Measurements from ENCODE around the gene MAMSTR.
A peak's percentile ranks its signal among the peaks of the same experiment; 100 is the strongest.

The MAMSTR gene

DNA sequence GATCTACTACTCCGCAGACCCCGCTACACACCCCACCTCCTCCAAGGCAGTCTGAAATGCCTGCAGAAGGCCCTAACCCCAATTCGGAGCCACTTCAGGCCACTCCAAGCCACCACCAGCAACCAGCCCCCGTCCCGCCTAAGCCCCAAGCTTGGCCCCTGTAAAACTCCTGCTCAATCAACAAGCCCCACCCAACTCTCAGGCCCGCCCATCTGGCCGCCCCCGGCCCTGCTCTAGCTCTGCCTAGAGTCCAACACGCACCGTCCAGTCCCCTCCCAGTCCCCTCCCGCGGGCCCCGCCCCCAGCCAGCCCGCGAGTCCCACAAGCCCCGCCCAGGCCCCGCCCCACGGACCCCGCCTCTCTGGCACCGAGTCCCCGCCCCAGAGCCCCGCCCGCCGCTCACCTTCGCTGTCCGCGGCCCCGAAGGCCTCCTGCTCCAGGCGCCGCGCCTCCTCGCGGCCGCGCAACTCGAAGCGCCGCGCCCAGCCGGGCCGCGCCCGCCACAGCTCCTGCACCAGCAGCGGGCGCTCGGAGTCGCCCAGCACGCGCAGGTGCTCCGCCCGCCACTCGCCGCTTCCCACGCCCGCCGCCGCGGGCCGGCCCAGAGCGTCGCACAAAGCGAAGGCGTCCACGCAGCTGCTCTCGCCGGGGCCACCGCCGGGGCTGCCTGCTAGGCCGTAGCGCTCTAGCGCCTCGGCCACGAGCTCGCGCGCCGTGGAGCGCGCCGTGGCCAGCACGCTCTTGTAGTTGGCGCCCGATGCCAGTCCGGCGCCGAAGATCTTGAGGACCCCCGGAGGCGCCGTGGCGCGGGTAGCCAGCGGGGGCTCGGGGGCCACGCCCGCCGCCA, 19.3 kb upstream of the MAMSTR start:
- Histone ChIP-seq H3K9ac (ENCODE audit: low read depth, low read length) (peak overlapping the region; percentile 68), H3K9me3 (ENCODE audit: control insufficient read depth, insufficient read depth, low read length) (no peaks in the 10 kb centered on the region), H3K36me3 (ENCODE audit: insufficient read depth, low read length) (no peaks in the 10 kb centered on the region), H3K4me1 (ENCODE audit: insufficient read depth, low read length) (peaks cover 9% of the 10 kb centered on the region; the same call in 1 of the 2 replicates)

GRCh38 chr19:48737360-48737998, 18.0 kb upstream of the MAMSTR start:
- H3K9ac ChIP-seq (ENCODE audit: low read depth, low read length), result peak overlapping the region; percentile 32; the same call in 1 of the 2 replicates
- H3K36me3 ChIP-seq (ENCODE audit: insufficient read depth, low read length), result no peaks in the 10 kb centered on the region
- H3K9me3 ChIP-seq (ENCODE audit: control insufficient read depth, insufficient read depth, low read length), result no peaks in the 10 kb centered on the region
- H3K4me1 ChIP-seq (ENCODE audit: insufficient read depth, low read length), result peaks cover 9% of the 10 kb centered on the region; the same call in 1 of the 2 replicates

DNA sequence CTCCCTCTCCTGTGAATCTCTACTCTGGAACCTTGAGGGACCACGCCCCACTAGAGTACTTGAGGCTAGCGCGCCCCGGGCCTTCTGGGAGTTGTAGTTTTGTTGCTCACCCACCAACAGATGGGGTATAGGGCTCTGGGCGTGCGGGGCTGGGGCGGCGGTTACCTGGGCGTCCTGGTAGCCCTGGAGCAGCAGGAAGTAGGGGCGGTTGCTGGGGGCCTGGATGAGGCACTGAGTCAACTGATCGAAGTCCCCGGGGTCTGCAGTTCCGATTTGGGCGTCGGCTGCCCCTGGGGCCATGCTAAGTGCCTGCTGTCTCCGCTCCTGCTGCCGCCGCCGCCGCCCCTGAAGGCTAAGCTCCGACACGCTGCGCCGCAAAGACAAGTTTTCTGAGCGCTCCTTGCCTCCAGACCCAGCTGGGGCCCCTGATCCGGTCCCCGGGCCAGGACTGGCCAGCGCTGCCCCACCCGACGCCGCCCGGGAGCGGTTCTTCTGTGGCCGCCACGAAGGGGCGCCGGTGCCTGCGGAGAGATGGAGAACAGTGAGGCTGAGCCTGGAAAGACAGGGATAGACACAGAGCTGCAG, 15.6 kb upstream of the MAMSTR start:
- Histone ChIP-seq H3K36me3 (ENCODE audit: insufficient read depth, low read length) (no peaks in the 10 kb centered on the region), H3K9me3 (ENCODE audit: control insufficient read depth, insufficient read depth, low read length) (no peaks in the 10 kb centered on the region), H3K9ac (ENCODE audit: low read depth, low read length) (peak overlapping the region; percentile 63), H3K4me1 (ENCODE audit: insufficient read depth, low read length) (peaks cover 3% of the 10 kb centered on the region; the same call in 1 of the 2 replicates)

- Histone ChIP-seq H3K36me3 (ENCODE audit: insufficient read depth, low read length) (no peaks in the 10 kb centered on the region), H3K9ac (ENCODE audit: low read depth, low read length) (peak overlapping the region; percentile 63; the same call in 1 of the 2 replicates), H3K9me3 (ENCODE audit: control insufficient read depth, insufficient read depth, low read length) (no peaks in the 10 kb centered on the region), H3K4me1 (ENCODE audit: insufficient read depth, low read length) (no peaks in the 10 kb centered on the region; the same call in 1 of the 2 replicates)
These were observed 15.1 kb upstream of the MAMSTR start for GRCh38 chr19:48734625-48735024.

DNA sequence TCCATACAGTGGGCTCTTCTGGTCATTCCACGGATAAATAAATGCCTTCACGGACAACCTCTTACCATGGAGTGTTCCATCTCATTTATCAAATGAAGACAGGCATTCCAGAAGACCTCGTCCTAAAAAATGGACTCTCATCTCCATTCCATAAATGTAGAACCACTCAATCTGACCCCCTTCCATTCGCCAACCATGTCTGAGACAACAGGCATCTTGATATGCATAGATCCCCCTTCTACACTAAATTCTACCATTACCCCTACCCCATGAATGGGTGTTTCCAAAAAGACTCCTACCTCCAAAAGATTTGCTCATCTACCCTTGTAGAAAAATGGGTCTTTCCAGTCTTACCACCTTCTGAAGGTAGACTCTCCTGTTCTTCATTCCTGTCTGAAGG, 11.9 kb upstream of the MAMSTR start:
- H3K36me3 ChIP-seq (ENCODE audit: insufficient read depth, low read length), result no peaks in the 10 kb centered on the region
- no peaks in the 10 kb centered on the region for H3K9me3 ChIP-seq (ENCODE audit: control insufficient read depth, insufficient read depth, low read length)
- no peak overlapping the region for H3K9ac ChIP-seq (ENCODE audit: low read depth, low read length)
- H3K4me1 ChIP-seq (ENCODE audit: insufficient read depth, low read length), result no peaks in the 10 kb centered on the region; the same call in 1 of the 2 replicates

DNA sequence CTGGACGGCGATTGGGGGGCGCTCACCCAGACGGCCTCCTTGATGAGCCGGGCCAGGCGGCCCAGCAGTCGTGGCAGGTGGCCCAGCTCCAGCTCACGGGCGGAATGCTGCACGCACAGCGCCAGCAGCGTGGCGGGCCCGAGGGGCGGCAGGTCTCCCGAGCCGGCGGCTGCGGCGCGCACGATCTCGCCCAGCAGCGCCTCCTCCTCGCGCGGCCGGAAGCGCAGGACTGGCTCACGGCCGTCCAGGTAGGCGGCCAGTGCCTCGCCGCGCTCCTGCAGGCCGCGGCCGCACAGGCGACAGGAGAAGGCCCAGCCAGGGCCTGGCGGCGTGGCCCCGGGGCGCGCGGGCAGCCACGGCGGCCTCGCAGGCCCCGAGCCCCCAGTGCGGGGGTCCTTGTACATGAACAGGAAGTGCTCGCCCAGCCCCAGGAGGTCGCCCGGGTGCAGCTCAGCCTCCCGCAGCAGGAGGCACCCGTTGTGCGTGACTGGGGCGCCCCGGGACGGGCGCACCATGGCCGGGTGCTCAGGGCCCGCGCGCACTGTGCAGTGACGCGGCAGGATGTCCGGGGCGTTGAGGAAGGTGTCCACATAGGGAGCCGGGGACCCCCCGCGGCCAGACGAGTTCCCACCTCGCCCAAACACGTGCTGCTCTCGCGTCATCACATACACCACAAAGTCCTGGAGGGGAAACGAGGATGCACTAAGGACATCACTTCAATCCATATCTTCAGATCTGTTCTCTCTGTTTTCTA, 9.6 kb upstream of the MAMSTR start:
- H3K9ac ChIP-seq (ENCODE audit: low read depth, low read length), result no peak overlapping the region; the same call in 1 of the 2 replicates
- no peaks in the 10 kb centered on the region for H3K36me3 ChIP-seq (ENCODE audit: insufficient read depth, low read length)

GRCh38 chr19:48726556-48726955, 7.0 kb upstream of the MAMSTR start:
- H3K4me1 ChIP-seq (ENCODE audit: insufficient read depth, low read length), result peaks cover 6% of the 10 kb centered on the region; the same call in 1 of the 2 replicates
- no peaks in the 10 kb centered on the region for H3K36me3 ChIP-seq (ENCODE audit: insufficient read depth, low read length)
- no peaks in the 10 kb centered on the region for H3K9me3 ChIP-seq (ENCODE audit: control insufficient read depth, insufficient read depth, low read length)
- H3K9ac ChIP-seq (ENCODE audit: low read depth, low read length), result no peak overlapping the region

More for the DNA sequence above, 9.6 kb upstream of the MAMSTR start:
- no peaks in the 10 kb centered on the region for H3K9me3 ChIP-seq (ENCODE audit: control insufficient read depth, insufficient read depth, low read length)
- H3K4me1 ChIP-seq (ENCODE audit: insufficient read depth, low read length), result peaks cover 6% of the 10 kb centered on the region; the same call in 1 of the 2 replicates

GRCh38 chr19:48724796-48725753, 5.5 kb upstream of the MAMSTR start:
- Histone ChIP-seq H3K9ac (ENCODE audit: low read depth, low read length) (no peak overlapping the region), H3K4me1 (ENCODE audit: insufficient read depth, low read length) (peaks cover 6% of the 10 kb centered on the region; the same call in 1 of the 2 replicates), H3K36me3 (ENCODE audit: insufficient read depth, low read length) (no peaks in the 10 kb centered on the region), H3K9me3 (ENCODE audit: control insufficient read depth, insufficient read depth, low read length) (no peaks in the 10 kb centered on the region)

GRCh38 chr19:48722196-48722708, 2.7 kb upstream of the MAMSTR start:
- H3K4me1 ChIP-seq (ENCODE audit: insufficient read depth, low read length), result peaks cover 9% of the 10 kb centered on the region; the same call in 1 of the 2 replicates
- no peaks in the 10 kb centered on the region for H3K36me3 ChIP-seq (ENCODE audit: insufficient read depth, low read length)
- no peak overlapping the region for H3K9ac ChIP-seq (ENCODE audit: low read depth, low read length)

GRCh38 chr19:48720613-48721296, 1.2 kb upstream of the MAMSTR start:
- no peaks in the 10 kb centered on the region for H3K9me3 ChIP-seq (ENCODE audit: control insufficient read depth, insufficient read depth, low read length)
- peak overlapping the region; percentile 79 for H3K9ac ChIP-seq (ENCODE audit: low read depth, low read length)
- peaks cover 14% of the 10 kb centered on the region; the same call in 1 of the 2 replicates for H3K4me1 ChIP-seq (ENCODE audit: insufficient read depth, low read length)
- H3K36me3 ChIP-seq (ENCODE audit: insufficient read depth, low read length), result no peaks in the 10 kb centered on the region

More at GRCh38 chr19:48722196-48722708, 2.7 kb upstream of the MAMSTR start:
- no peaks in the 10 kb centered on the region for H3K9me3 ChIP-seq (ENCODE audit: control insufficient read depth, insufficient read depth, low read length)

DNA sequence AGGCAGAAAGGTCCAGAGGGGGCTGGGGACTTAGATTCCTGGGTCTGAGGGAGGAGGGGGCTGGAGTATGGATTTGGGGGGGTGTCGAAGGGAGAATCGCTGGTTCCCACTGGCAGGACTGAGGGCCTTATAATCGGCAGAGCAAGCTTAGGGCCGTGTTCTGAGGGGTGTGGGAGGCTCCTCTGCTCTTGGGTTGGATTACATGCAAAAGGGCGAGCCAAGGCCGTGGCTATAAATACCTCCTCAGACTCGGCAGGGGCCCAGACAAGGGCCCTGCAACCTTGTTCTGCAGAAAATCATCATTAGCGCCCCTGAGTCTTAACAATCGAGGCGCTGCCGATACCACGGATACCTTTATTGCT, 707 bp upstream of the MAMSTR start:
- H3K9me3 ChIP-seq (ENCODE audit: control insufficient read depth, insufficient read depth, low read length), result no peaks in the 10 kb centered on the region
- H3K9ac ChIP-seq (ENCODE audit: low read depth, low read length), result peak overlapping the region; percentile 79; the same call in 1 of the 2 replicates
- peaks cover 13% of the 10 kb centered on the region; the same call in 1 of the 2 replicates for H3K4me1 ChIP-seq (ENCODE audit: insufficient read depth, low read length)
- no peaks in the 10 kb centered on the region for H3K36me3 ChIP-seq (ENCODE audit: insufficient read depth, low read length)

GRCh38 chr19:48718711-48719231, 754 bp downstream of the MAMSTR start:
- Histone ChIP-seq H3K9me3 (ENCODE audit: control insufficient read depth, insufficient read depth, low read length) (no peaks in the 10 kb centered on the region), H3K4me1 (ENCODE audit: insufficient read depth, low read length) (peaks cover 14% of the 10 kb centered on the region; the same call in 1 of the 2 replicates), H3K9ac (ENCODE audit: low read depth, low read length) (peak overlapping the region; percentile 79; the same call in 1 of the 2 replicates)

More at GRCh38 chr19:48718711-48719231, 754 bp downstream of the MAMSTR start:
- no peaks in the 10 kb centered on the region for H3K36me3 ChIP-seq (ENCODE audit: insufficient read depth, low read length)

Data from ES-I3 (cell line).